Islet precursor cell (in vitro differentiated cells): ENCODE results near the gene HNRNPA3.
"Not testable (repeated sequence)": the region's sequence is repeated elsewhere in the genome, so short reads cannot be mapped to it uniquely, and the experiment has no call there.

Experiments used
- DNase-seq: peaks from one replicate; pipeline ENCODE4 v3.0.0-alpha.2; 2018

HNRNPA3 gene

GRCh38 chr2:177188482-177189469 is 23.8 kb upstream of the HNRNPA3 start:
- no peak for DNase-seq

GRCh38 chr2:177190941-177191340 is 21.7 kb upstream of the HNRNPA3 start:
- DNase-seq = no peak

DNA sequence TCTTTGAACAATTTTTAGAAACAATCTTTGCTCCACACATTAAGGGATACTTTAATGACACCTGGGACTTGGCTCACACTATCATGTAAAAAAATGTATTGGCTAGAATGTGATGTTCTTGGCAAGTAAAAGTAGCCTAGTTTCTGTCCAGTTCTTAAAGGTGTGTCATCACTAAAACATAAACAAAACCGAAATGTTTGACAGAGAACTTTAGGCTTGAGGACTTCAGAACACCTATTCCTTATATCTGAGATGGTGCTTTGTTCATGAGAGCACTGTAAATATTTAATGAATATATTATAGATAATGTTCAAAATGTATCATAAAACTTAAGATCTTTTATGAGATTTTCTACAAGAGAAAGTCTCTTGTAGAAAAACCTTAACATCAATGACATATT is 19.8 kb upstream of the HNRNPA3 start:
- no peak for DNase-seq

- no peak for DNase-seq
Observed at GRCh38 chr2:177193240-177193639, 19.4 kb upstream of the HNRNPA3 start.

- DNase-seq = no peak
Observed at GRCh38 chr2:177195194-177195593, 17.4 kb upstream of the HNRNPA3 start.

GRCh38 chr2:177200419-177200818 is 12.2 kb upstream of the HNRNPA3 start:
- DNase-seq = not testable (repeated sequence)

DNA sequence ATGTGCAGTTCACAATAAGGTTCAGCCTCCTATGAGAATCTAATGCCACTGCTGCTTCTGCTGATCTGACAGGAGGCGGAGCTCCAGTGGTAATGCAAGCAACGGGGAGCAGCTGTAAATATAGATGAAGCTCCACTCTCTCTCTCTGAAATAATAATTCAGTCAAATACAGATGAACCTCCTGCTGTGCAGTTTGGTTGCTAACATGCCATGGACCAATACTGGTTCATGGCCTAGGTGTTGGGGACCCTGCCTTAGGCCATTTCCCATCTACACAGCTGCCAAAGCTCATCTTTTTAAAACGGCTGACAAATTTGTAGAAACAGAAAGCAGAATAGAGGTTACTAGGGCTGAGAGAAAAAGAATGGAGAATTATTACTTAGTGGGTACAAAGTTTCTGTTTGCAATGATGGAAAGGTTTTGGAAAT is 10.7 kb upstream of the HNRNPA3 start:
- no peak for DNase-seq

DNA sequence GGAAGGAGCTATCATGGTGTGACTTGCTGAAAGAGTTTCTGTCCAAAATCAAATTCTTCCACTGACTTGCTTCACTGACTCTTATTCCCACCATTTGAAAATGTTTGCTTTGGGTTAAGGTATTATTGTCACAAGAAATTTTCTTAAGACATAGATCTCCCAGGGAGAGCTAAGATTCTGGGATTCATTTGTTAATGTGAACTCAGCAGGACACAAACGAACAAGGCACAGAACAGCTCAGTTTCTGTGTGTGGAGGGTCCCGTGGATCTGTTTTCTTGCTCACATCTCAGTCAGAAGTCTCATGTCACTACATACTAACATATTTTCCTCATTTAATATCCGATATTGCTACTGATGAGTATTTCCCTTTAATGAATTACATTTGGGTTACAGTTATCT is 8.2 kb upstream of the HNRNPA3 start:
- DNase-seq = no peak

DNA sequence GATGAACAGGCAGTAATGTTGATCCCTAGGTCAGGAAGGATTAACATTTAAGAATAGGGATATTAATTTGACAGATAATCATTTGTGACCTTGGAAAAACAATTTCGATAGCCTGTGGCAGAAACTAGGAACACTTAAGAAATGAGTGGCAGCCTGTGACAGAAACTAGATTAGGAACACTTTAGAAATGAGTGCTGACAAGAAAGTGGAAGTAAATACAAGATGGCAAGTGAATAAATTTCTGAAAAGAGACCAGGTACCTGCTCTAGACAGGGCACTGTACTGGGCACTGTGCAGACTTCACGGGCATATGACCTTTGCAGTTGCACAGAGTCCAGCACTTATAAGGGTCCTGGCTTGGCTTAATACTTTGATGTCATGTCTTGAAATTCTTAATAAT is 5.5 kb upstream of the HNRNPA3 start:
- DNase-seq = no peak

GRCh38 chr2:177211169-177211568 is 1.4 kb upstream of the HNRNPA3 start:
- DNase-seq = no peak

DNA sequence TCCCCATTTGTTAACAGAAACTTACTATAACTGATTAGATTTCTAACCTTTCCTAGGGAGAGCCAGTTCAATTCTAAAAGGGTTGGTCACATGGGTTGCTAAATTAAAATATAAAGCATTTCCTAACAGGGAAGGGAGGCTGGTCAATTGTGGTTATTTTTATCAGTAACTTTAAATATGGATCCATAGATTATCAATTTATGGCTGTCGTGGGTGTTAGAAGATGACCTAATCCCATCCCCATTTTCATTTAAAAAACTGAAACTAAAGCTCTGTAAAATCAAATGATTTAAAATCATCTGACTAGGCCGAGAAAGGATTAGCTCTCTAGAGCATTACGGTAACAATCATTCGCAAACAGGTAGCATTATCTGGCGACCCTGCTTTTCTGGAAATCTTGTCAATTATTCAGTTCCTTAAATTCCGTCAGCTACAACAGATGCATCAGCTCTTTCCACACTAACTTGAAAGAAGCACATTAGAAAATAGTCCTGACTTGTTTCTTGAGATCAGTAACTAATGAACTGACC is 953 bp upstream of the HNRNPA3 start:
- no peak for DNase-seq

DNA sequence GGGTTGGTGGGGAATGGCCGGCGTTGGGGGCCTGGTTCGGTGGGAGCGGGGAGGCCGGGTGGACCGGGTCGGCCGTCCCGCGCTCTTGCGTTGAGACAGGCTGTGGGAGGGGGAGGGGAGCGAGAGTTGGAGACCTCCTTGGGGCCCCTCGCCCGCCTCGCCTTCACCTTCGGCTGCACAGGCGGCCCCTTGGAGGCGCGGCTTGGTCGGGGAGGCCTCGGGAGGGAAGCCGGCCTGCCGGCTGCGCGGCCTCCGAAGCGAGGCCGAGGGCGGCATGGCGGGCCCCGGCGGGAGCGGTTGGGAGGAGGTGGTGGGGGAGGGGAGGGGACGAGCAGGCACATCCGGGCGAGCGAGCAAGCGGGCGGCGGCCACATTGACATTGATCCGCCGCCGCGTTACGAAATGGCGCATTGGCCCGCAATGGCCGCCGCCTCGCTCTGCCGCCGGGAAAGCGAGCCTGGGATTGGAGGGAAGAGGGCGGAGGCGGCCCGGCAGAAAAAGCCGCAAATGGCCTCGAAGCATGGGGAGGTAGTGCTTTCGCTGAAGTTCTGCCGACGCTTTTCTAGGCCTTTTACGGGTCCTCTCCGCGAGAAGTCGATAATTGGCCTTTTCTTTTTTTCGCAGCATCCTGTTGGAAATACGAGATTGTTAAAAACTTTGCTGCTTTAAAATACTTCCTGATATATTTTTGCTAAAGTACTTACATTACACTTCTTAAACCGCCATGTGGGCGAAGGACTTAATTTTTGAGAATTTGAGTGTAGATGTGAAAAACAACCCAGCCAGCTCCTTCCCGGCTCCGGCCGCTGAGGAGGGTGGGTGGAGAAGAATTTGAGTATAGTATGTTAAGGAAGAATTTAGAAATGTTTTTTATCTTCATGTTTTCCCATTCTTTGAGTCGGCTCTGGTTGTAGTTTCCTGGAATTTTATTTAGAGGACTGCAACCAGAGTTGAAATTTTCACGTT is 580 bp downstream of the HNRNPA3 start:
- peak; percentile 93 for DNase-seq

- no peak for DNase-seq
Observed at GRCh38 chr2:177217247-177217843, 4.8 kb downstream of the HNRNPA3 start.

DNA sequence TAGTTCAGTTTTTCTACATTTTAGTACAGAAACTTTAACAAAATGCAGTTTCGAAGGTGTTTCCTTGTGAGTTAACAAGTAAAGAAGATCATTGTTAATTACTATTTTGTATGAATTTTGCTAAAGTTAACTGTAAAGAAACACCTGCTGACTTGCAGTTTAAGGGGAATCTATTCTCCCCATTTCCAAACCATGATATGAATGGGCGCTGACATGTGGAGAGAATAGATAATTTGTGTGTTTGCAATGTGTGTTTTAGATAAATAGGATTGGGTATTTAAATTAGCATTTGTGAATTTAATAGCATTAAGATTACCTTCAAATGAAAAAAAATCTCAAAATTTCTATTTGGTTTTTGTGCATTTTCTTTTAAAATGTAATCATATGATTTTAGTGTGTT is 7.2 kb downstream of the HNRNPA3 start:
- DNase-seq = not testable (repeated sequence)

- no peak for DNase-seq
Observed at GRCh38 chr2:177221534-177221933, 8.9 kb downstream of the HNRNPA3 start.

- no peak for DNase-seq
Observed at GRCh38 chr2:177221970-177222369, 9.4 kb downstream of the HNRNPA3 start.

- DNase-seq = not testable (repeated sequence)
Observed at GRCh38 chr2:177223436-177223835, 10.8 kb downstream of the HNRNPA3 start.

GRCh38 chr2:177225965-177226360 is 13.4 kb downstream of the HNRNPA3 start:
- DNase-seq = no peak

GRCh38 chr2:177229442-177230242 is 17.0 kb downstream of the HNRNPA3 start:
- DNase-seq = no peak

DNA sequence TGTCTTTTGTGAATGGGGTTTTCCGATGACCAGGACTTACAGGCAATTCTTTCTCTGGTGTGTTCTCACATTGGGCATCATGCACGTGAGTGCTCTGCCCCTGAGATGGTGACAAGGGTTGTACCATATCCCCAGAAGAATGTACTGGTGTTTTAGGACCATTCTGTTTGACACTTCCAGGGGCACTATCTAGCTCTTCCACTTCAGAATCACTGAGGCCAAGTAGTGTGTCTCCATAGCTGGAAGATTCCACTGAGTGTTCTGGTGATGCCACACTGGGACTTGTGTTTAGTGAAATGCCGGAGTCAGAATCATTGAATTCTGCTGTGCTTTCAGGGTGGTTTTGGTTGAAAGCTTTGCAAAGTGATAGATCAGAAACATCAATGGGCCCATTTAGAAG is 18.7 kb downstream of the HNRNPA3 start:
- no peak for DNase-seq

GRCh38 chr2:177232098-177232704 is 19.6 kb downstream of the HNRNPA3 start:
- no peak for DNase-seq
